ENCODE results near the gene CHGA. TPM values are rescaled to one million over a fixed set of nuclear protein-coding genes. Genes with fewer than 3 reads are reported as not detected.

The CHGA gene
- total RNA-seq, 1 donor = not detected

GRCh38 chr14:92938890-92939671, 16.1 kb downstream of the CHGA start:
- Histone ChIP-seq H3K27ac (ENCODE audit: low read depth, low read length) (no peak overlapping the region), H3K4me3 (ENCODE audit: insufficient read depth, low read length) (no peak overlapping the region), H3K4me1 (ENCODE audit: insufficient read depth, low read length) (no peaks in the 10 kb centered on the region), H3K36me3 (ENCODE audit: insufficient read depth, low read length) (no peaks in the 10 kb centered on the region), H3K4me2 (ENCODE audit: insufficient read depth, low read length) (no peak overlapping the region), H3K79me2 (ENCODE audit: insufficient read depth, low read length) (no peaks in the 10 kb centered on the region), H3K27me3 (ENCODE audit: insufficient read depth, low read length) (no peaks in the 10 kb centered on the region), H4K20me1 (ENCODE audit: insufficient read depth, low read length) (no peaks in the 10 kb centered on the region), H2AFZ (ENCODE audit: low read length) (no peak overlapping the region), H3K9me3 (ENCODE audit: low read depth, low read length) (no peaks in the 10 kb centered on the region)
- TF ChIP-seq CTCF (IDR thresholded peaks at IDR 0.05; ENCODE audit: extremely low read depth, low read depth, low read length) = no peak
- DNase-seq (ENCODE audit: insufficient read length, low spot score, missing footprints) = no peak

DNA sequence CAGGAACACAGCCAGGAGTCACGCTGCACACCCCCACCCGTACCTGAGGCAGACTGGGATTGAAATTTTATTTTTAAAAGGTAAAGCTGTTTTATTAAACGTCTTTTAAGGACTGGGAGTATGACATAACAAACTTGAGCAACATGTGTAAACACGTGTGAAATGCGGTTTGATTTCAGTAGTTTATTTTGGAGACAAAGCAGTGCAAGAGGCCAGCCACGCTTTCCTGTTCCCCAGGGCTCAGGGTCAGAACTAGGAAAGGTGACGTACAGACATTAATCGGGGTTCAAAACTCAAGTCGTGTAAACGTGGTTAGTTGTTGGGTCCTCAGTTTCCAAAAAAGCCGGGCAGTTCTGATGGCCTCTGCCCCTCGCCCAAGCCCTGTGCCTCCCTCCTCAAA, 16.7 kb downstream of the CHGA start:
- H3K4me3 ChIP-seq (ENCODE audit: insufficient read depth, low read length) = no peak overlapping the region
- TF ChIP-seq CTCF (IDR thresholded peaks at IDR 0.05; ENCODE audit: extremely low read depth, low read depth, low read length) = no peak
- no peaks in the 10 kb centered on the region for H3K27me3 ChIP-seq (ENCODE audit: insufficient read depth, low read length)
- H3K9me3 ChIP-seq (ENCODE audit: low read depth, low read length) = no peaks in the 10 kb centered on the region
- H3K27ac ChIP-seq (ENCODE audit: low read depth, low read length) = no peak overlapping the region
- DNase-seq (ENCODE audit: insufficient read length, low spot score, missing footprints) = no peak
- no peaks in the 10 kb centered on the region for H3K36me3 ChIP-seq (ENCODE audit: insufficient read depth, low read length)
- no peak overlapping the region for H2AFZ ChIP-seq (ENCODE audit: low read length)
- H3K4me2 ChIP-seq (ENCODE audit: insufficient read depth, low read length) = no peak overlapping the region
- H4K20me1 ChIP-seq (ENCODE audit: insufficient read depth, low read length) = no peaks in the 10 kb centered on the region
- H3K4me1 ChIP-seq (ENCODE audit: insufficient read depth, low read length) = no peaks in the 10 kb centered on the region
- H3K79me2 ChIP-seq (ENCODE audit: insufficient read depth, low read length) = no peaks in the 10 kb centered on the region

GRCh38 chr14:92940543-92940942, 17.6 kb downstream of the CHGA start:
- Histone ChIP-seq H3K79me2 (ENCODE audit: insufficient read depth, low read length) (no peaks in the 10 kb centered on the region), H2AFZ (ENCODE audit: low read length) (no peak overlapping the region), H3K36me3 (ENCODE audit: insufficient read depth, low read length) (no peaks in the 10 kb centered on the region), H3K4me1 (ENCODE audit: insufficient read depth, low read length) (no peaks in the 10 kb centered on the region), H3K27me3 (ENCODE audit: insufficient read depth, low read length) (no peaks in the 10 kb centered on the region), H3K9me3 (ENCODE audit: low read depth, low read length) (no peaks in the 10 kb centered on the region), H4K20me1 (ENCODE audit: insufficient read depth, low read length) (no peaks in the 10 kb centered on the region), H3K27ac (ENCODE audit: low read depth, low read length) (no peak overlapping the region), H3K4me3 (ENCODE audit: insufficient read depth, low read length) (no peak overlapping the region), H3K4me2 (ENCODE audit: insufficient read depth, low read length) (no peak overlapping the region)
- no peak for DNase-seq (ENCODE audit: insufficient read length, low spot score, missing footprints)
- no peak for TF ChIP-seq CTCF (IDR thresholded peaks at IDR 0.05; ENCODE audit: extremely low read depth, low read depth, low read length)

DNA sequence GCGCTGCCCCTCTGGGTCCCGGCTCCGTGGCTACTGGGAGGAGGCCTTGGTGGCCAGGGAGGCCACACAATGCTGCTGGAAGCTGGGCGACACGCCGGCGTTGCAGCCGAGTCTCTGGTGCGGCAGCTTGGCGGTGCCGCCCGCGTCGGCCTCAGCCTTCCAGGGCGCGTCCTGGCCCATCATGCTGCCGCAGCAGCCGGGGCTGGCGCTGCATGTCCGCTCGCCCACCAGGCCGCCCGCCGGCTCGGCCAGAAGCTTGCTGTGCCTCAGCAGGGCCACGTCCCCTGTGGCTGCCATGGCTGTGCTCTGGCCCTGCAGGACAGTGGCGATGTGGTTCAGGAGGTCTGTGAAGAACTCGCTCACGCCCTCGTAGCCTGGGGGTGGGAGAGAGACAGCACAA, 18.6 kb downstream of the CHGA start:
- no peak overlapping the region for H3K4me2 ChIP-seq (ENCODE audit: insufficient read depth, low read length)
- no peaks in the 10 kb centered on the region for H3K9me3 ChIP-seq (ENCODE audit: low read depth, low read length)
- no peaks in the 10 kb centered on the region for H3K4me1 ChIP-seq (ENCODE audit: insufficient read depth, low read length)
- no peak overlapping the region for H3K4me3 ChIP-seq (ENCODE audit: insufficient read depth, low read length)
- H3K79me2 ChIP-seq (ENCODE audit: insufficient read depth, low read length) = no peaks in the 10 kb centered on the region
- H3K36me3 ChIP-seq (ENCODE audit: insufficient read depth, low read length) = no peaks in the 10 kb centered on the region
- H3K27ac ChIP-seq (ENCODE audit: low read depth, low read length) = no peak overlapping the region
- no peak for TF ChIP-seq CTCF (IDR thresholded peaks at IDR 0.05; ENCODE audit: extremely low read depth, low read depth, low read length)
- no peak overlapping the region for H2AFZ ChIP-seq (ENCODE audit: low read length)
- H3K27me3 ChIP-seq (ENCODE audit: insufficient read depth, low read length) = no peaks in the 10 kb centered on the region
- no peaks in the 10 kb centered on the region for H4K20me1 ChIP-seq (ENCODE audit: insufficient read depth, low read length)
- DNase-seq (ENCODE audit: insufficient read length, low spot score, missing footprints) = no peak

Measured in osteoblast (primary cell).